HL-60/S4 (cell line): ENCODE measurements around the gene MATCAP1.

ENCODE experiments used
- in situ Hi-C: fragments of 300-500 bp; cut with MboI; formaldehyde crosslinking; loops from 2 replicates; pipeline ENCODE4 v1.14.3; 2022; ENCODE audit warnings: low sequenced_read_pairs

Gene MATCAP1

GRCh38 chr16:67191995-67192681, 8.4 kb upstream of the MATCAP1 start, which contains the start of gene E2F4:
E2F4 (plus strand) TSS chr16:67192155; CDS start chr16:67192228, 73 bp downstream.
- in situ Hi-C loops: no loop called here

GRCh38 chr16:67191411-67191994, 7.7 kb upstream of the MATCAP1 start:
- in situ Hi-C loops: no loop called here

- in situ Hi-C loops: no loop called here
Observed at GRCh38 chr16:67190448-67191399, 7.0 kb upstream of the MATCAP1 start.

- in situ Hi-C loops: no loop called here
Observed at GRCh38 chr16:67190041-67190440, 6.3 kb upstream of the MATCAP1 start, which contains the start of gene EXOC3L1. EXOC3L1 (minus strand) TSS chr16:67190136; CDS start chr16:67189676, 460 bp downstream.

- in situ Hi-C loops: no loop called here
Observed at GRCh38 chr16:67188798-67189197, 5.0 kb upstream of the MATCAP1 start.

- in situ Hi-C loops: no loop called here
Observed at GRCh38 chr16:67188323-67188722, 4.6 kb upstream of the MATCAP1 start.

GRCh38 chr16:67187175-67187890, 3.6 kb upstream of the MATCAP1 start:
- in situ Hi-C loops: no loop called here

- in situ Hi-C loops: no loop called here
Observed at GRCh38 chr16:67186550-67186950, 2.8 kb upstream of the MATCAP1 start.

GRCh38 chr16:67185651-67186134, 1.9 kb upstream of the MATCAP1 start:
- in situ Hi-C loops: no loop called here

- in situ Hi-C loops: no loop called here
Observed at GRCh38 chr16:67184995-67185650, 1.4 kb upstream of the MATCAP1 start.

- in situ Hi-C loops: no loop called here
Observed at GRCh38 chr16:67184453-67184994, 761 bp upstream of the MATCAP1 start.

- in situ Hi-C loops: no loop called here
Observed at GRCh38 chr16:67183284-67183626, 508 bp downstream of the MATCAP1 start.

GRCh38 chr16:67182288-67182687, 1.5 kb downstream of the MATCAP1 start:
- in situ Hi-C loops: no loop called here

- in situ Hi-C loops: no loop called here
Observed at GRCh38 chr16:67181346-67181745, 2.4 kb downstream of the MATCAP1 start.

- in situ Hi-C loops: no loop called here
Observed at GRCh38 chr16:67180166-67180565, 3.6 kb downstream of the MATCAP1 start.

GRCh38 chr16:67179421-67180080, 4.2 kb downstream of the MATCAP1 start:
- in situ Hi-C loops: no loop called here

GRCh38 chr16:67177743-67178699, 5.7 kb downstream of the MATCAP1 start:
- in situ Hi-C loops: no loop called here

GRCh38 chr16:67176662-67177061, 7.1 kb downstream of the MATCAP1 start:
- in situ Hi-C loops: no loop called here
